Embryonic facial prominence (tissue), 1 donor: ENCODE results near the gene FAM151A.

ENCODE experiments used
- DNase-seq: peaks from one replicate; pipeline ENCODE4 v3.0.0-alpha.2; 2016; ENCODE audit errors: extremely low spot score

The FAM151A gene

GRCh38 chr1:54579337-54579781, 44.0 kb downstream of the FAM151A start:
- no peak for DNase-seq

DNA sequence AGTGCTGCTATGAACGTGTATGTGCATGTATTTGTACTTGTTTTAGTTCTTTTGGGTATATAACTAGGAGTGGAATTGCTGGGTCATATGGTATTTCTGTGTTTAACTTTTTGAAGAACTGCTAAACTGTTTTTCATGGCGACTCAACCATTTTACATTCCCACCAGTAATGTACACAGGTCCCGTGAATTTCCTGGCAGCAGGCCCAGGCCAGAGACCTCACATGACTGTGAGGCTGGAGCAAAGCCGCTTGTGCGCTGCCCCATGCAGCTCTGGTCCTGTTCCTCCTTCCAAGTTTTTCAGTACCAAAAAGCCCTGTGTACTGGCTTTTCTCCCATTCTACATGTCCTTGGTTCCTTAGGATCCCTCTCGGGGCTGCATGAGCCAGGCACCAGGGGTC, 45.7 kb downstream of the FAM151A start:
- DNase-seq = no peak

GRCh38 chr1:54575605-54576290, 47.6 kb downstream of the FAM151A start:
- DNase-seq = no peak

- no peak for DNase-seq
Observed at GRCh38 chr1:54575161-54575560, 48.2 kb downstream of the FAM151A start.

DNA sequence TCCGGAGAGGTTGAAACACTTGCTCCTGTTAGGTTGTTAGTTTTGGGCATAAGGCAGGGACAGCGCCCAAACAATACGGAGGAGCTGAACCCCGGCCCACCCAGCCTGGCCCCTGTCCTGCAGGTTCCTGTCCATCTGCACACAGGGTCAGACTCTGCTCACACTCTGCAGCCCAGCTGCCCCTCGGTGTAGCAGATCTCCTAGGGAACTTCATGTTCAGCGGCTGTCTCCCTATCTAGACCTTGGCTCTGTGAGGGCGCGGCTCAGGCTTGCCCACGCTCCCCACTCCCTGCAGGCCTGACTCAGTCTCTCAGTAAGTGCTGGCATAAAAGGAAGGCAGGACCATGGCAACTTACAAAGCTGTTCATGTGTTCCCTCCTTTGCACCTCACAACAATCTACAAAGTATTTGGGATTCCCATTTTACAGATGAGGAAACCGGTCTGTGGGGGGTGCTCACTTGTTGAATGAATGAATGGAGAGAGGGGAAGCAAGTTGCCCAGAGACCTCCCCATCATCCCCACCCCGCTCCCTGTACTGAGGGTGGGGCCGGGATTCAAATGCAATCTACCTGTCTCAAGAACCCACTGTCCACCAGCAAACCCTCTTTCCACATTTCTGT, 49.1 kb downstream of the FAM151A start:
- no peak for DNase-seq

DNA sequence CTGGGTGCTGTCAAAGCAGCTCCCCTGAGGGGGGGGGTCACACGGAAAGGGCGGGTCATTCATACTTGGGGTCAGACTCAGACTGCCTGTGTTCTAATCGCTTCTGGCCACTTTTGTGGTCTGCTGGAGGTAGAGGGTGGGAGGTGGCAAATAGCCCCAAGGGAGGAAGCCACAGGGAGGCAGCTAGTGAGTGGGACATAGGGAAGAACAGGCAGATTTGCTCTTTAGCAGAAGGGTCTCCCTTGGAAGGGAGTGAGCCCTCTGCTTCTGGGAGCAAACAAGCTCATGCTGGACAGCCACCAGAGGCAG, 50.8 kb downstream of the FAM151A start:
- DNase-seq = no peak

DNA sequence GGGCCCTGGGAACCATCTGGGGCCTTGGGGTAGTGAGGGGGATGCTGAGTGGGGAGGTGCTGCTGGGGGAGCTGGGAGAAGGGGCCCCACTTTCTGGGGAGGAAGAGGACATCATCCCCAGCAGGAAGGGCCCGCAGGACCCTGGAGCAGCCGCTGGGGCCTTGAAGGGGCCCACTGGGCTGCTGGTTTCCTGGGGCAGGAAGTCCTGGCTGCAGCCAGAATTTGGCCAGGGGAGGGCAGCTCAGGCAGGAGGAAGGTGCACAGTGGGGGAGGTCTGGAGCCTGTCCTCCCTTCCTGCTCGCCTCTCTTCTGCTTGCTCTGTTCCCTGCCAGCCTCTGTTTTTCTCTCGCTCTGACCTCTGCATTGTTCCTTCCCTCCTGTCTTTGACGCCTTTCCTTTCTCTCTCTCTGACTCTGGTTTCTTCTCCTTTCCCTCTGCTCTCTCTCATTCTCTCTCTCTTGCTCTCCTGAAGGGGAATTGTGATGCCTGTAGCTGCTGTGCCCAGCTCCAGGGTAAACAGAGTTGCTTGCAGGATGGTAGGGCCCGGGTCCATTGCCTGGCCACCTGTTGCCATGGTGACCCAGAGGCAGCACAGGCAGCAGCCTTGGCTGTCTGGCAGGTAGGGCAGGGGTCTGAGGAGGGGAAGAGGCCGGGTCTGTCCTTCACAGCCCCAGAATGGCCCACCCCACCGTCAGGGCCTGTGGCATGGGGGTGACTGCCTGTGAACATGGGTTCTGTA, 51.4 kb downstream of the FAM151A start:
- DNase-seq = no peak

DNA sequence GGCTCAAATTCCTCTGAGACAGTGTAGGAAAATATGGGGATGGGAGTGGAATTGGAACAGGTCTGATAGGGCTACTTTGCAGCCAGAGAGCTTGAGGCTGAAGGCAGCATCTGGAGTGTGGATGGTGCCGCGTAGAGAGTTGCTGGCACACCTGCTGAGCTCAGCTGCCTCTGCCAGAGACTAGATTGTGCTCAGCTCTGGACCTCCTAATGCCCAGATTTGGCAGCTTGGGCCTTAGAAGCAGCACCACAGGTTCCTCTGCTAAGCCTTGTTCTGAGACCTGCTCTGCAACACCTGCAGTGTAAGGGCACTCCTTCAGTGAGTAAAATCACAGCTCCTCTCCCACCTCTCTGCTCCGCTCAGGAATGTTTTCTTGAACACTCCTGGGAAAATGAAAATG, 52.0 kb downstream of the FAM151A start:
- no peak for DNase-seq

DNA sequence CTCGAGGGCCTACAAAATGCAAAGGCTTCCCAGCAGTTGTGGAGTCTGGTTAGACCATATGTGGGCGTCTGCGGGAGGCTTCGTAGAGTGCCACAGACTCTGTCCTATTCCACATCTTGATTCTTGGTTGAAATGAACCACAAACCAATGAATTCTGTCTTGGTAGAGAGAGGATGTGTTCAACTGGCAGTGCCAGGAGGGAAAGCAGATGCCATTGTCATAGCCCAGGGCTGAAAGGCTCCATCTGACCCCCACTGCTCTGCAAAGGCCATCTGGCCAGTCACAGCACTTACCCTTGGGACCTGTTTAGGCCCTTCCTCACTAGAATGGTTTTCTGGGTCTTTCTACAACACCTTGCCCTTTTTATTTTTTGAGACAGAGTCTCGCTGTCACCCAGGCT, 53.2 kb downstream of the FAM151A start:
- DNase-seq = no peak

- DNase-seq = no peak
Observed at GRCh38 chr1:54569339-54569738, 54.0 kb downstream of the FAM151A start.

GRCh38 chr1:54567961-54568360, 55.4 kb downstream of the FAM151A start:
- no peak for DNase-seq

GRCh38 chr1:54566438-54567141, 56.7 kb downstream of the FAM151A start:
- DNase-seq = no peak

- no peak for DNase-seq
Observed at GRCh38 chr1:54565113-54565501, 58.2 kb downstream of the FAM151A start.

- no peak for DNase-seq
Observed at GRCh38 chr1:54564312-54565112, 58.8 kb downstream of the FAM151A start.

- no peak for DNase-seq
Observed at GRCh38 chr1:54559771-54560231, 63.5 kb downstream of the FAM151A start.
